Colonic mucosa (tissue), 4 donors: ENCODE data around the gene NDRG3. TPM values are rescaled to one million over a fixed set of nuclear protein-coding genes. Genes with fewer than 3 reads are reported as not detected.

Experiments used
- DNase-seq: peaks from one replicate; pipeline ENCODE4 v3.0.0-alpha.2; 2020
- H3K27ac ChIP-seq: fragments of 200-600 bp; one replicate; pipeline ENCODE4 v1.8.0; 2021
- H3K27me3 ChIP-seq: fragments of 200-600 bp; one replicate; pipeline ENCODE4 v1.8.0; 2021
- H3K36me3 ChIP-seq: fragments of 200-600 bp; one replicate; pipeline ENCODE4 v1.8.0; 2021
- H3K4me1 ChIP-seq: fragments of 200-600 bp; one replicate; pipeline ENCODE4 v1.8.0; 2021; ENCODE audit warnings: mild to moderate bottlenecking
- H3K4me3 ChIP-seq: fragments of 200-600 bp; one replicate; pipeline ENCODE4 v1.8.0; 2021
- H3K9ac ChIP-seq, 2 donors: one replicate each; pipeline ENCODE4 v1.7.0; 2013; ENCODE audit warnings: control low read depth in 2 of 2, low read depth in 2 of 2, low read length in 2 of 2
- H3K9me3 ChIP-seq: fragments of 200-600 bp; one replicate; pipeline ENCODE4 v1.8.0; 2021
- CTCF ChIP-seq: fragments of 200-600 bp; IDR thresholded peaks from one replicate; pipeline ENCODE4 v1.8.0; 2022; ENCODE audit warnings: antibody characterized with exemption, mild to moderate bottlenecking
- intact Hi-C: fragments of 100-400 bp; cut with DNase I; formaldehyde crosslinking; loops from one replicate; pipeline ENCODE4 v1.14.1; 2022
- total RNA-seq, 2 donors: library from RNA; stranded (reverse); fragmentation: NEBNext Ultra II Directional in 1 of 2; extraction: Animal tissue kit (Norgen Biotek cat#: 25700) in 1 of 2; gene quantifications; one replicate each; pipeline ENCODE4 v1.2.1, GENCODE V29; 2021
- donor health status: healthy.
- donor health status: DM: no; HTN: no; CAD: no.
- donor health status: DM: no; HTN: no; CAD: no.

The NDRG3 gene
- total RNA-seq, 2 donors from 2014 or later, result 30.0 to 32.0 TPM

- intact Hi-C loops, result no loop called here
- Histone ChIP-seq H3K27me3 (no peaks in the 10 kb centered on the region), H3K27ac (peak overlapping the region; percentile 90), H3K9me3 (no peaks in the 10 kb centered on the region), H3K36me3 (no peaks in the 10 kb centered on the region), H3K9ac (no peak overlapping the region), H3K4me1 (peaks cover 4% of the 10 kb centered on the region), H3K4me3 (peak overlapping the region; percentile 98)
- no peak for TF ChIP-seq CTCF
- peak; percentile 65 for DNase-seq
Observed at GRCh38 chr20:36607586-36608387, 138.1 kb downstream of the NDRG3 start.

DNA sequence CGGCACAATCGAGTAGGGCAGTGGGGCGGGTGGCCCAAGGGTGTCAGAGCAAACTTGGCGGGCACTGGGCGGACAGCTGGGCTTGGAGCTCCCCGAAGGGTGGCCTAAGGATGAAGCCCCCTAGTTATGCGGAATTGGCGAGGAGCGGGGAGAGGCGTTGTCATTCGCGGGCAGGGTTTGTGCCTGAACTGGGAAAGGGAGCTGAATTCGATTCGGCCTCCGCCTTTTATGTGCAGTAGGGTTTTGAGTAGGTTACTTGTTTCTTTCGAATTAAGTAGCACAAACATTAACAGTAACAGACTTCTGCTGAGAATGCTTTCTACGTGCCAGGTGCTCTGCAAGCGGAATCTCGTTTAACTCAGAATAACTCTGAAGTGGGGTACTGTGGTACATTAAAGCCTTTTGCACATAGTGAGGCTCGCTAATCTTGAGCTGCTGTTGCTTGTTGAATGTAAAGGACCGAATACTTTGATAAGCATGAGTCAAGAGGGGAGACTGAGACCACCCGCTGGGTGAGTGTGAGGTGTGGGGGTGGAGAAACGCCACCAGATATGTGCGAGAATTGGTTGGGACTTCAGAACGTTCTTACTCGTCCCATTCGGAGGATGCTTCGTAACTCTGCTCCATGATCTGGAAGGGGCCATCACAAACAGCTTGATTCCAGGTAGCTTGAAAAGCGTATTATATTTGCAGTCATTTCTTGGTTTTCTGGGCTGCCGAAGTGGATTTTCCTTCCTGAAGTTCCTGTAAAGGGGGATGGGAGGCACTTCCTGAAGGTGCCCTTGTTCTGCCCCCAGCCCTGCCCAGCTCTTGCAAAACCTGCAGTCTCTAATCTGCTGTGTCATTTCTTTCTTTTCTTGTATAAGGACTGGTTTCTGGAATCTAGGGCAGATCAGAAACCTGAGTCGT is 139.5 kb downstream of the NDRG3 start:
- Histone ChIP-seq H3K4me3 (peak overlapping the region; percentile 98), H3K27ac (peak overlapping the region; percentile 90), H3K36me3 (no peaks in the 10 kb centered on the region), H3K4me1 (peaks cover 4% of the 10 kb centered on the region), H3K27me3 (no peaks in the 10 kb centered on the region), H3K9me3 (no peaks in the 10 kb centered on the region), H3K9ac (peak overlapping the region; percentile 95 to 97)
- DNase-seq, result peak; percentile 40
- intact Hi-C loops, result no loop called here
- TF ChIP-seq CTCF, result no peak

- intact Hi-C loops, result no loop called here
- DNase-seq, result peak; percentile 99
Observed at GRCh38 chr20:36605399-36606157, 140.3 kb downstream of the NDRG3 start, which contains the start of gene RAB5IF. TSS of gene RAB5IF (plus strand) at chr20:36605779. CDS start at chr20:36605952, 173 bp downstream.

GRCh38 chr20:36604952-36605398 is 140.9 kb downstream of the NDRG3 start:
- Histone ChIP-seq H3K4me1 (peaks cover 4% of the 10 kb centered on the region), H3K9me3 (no peaks in the 10 kb centered on the region), H3K36me3 (no peaks in the 10 kb centered on the region), H3K27ac (peak overlapping the region; percentile 84), H3K9ac (peak overlapping the region; percentile 86 to 88), H3K27me3 (no peaks in the 10 kb centered on the region), H3K4me3 (peak overlapping the region; percentile 98)
- no peak for TF ChIP-seq CTCF
- DNase-seq, result peak; percentile 49
- intact Hi-C loops, result no loop called here

More at GRCh38 chr20:36605399-36606157, 140.3 kb downstream of the NDRG3 start, which contains the start of gene RAB5IF:
- peak within 1 kb of the TSS; percentile 95 to 97 for H3K9ac ChIP-seq
- H3K4me1 ChIP-seq, result peaks cover 4% of the 10 kb centered on the region
- no peaks in the 10 kb centered on the region for H3K27me3 ChIP-seq
- peak within 1 kb of the TSS; percentile 90 for H3K27ac ChIP-seq
- peak within 1 kb of the TSS; percentile 98 for H3K4me3 ChIP-seq
- TF ChIP-seq CTCF, result peak; percentile 71
- H3K9me3 ChIP-seq, result no peaks in the 10 kb centered on the region
- no peaks in the 10 kb centered on the region for H3K36me3 ChIP-seq

Other genes starting within 250 kb of the NDRG3 start
- 100 to 1,000 TPM in 1 of 2 donors, 10 to 100 TPM in 1; 49.3 to 582 TPM for gene MYL9, start 204.6 kb downstream of the NDRG3 start, total RNA-seq
- 1 to 10 TPM; 5.6 to 7.3 TPM for gene TGIF2, start 172.5 kb downstream of the NDRG3 start, total RNA-seq
- 100 to 1,000 TPM; 143 to 207 TPM for gene RAB5IF, start 140.3 kb downstream of the NDRG3 start, total RNA-seq
- gene SLA2, start 99.9 kb downstream of the NDRG3 start, total RNA-seq, result under 1 TPM; 0.58 to 0.59 TPM
- gene DSN1, start 27.7 kb upstream of the NDRG3 start, total RNA-seq, result 10 to 100 TPM; 10.9 to 24.2 TPM
- gene TLDC2, start 130.0 kb upstream of the NDRG3 start, total RNA-seq, result 10 to 100 TPM; 18.1 to 29.7 TPM
- 10 to 100 TPM; 24.0 to 35.6 TPM for gene SAMHD1, start 205.6 kb upstream of the NDRG3 start, total RNA-seq